ENCODE measurements around the gene SHROOM4.

GRCh38 chrX:50726296-50726695, 87.7 kb downstream of the SHROOM4 start:
- TF ChIP-seq CTCF (IDR thresholded peaks at IDR 0.05) (no peak), POLR2AphosphoS5 (IDR thresholded peaks at IDR 0.05; ENCODE audit: low read depth, low read length) (no peak), SIN3A (IDR thresholded peaks at IDR 0.05; ENCODE audit: borderline replicate concordance, insufficient read depth, low read depth, low read length) (no peak), REST (IDR thresholded peaks at IDR 0.05; ENCODE audit: insufficient read depth in 1 of 2, low read depth in 2 of 2, low read length in 1 of 2) (no peak), TCF7L2 (IDR thresholded peaks at IDR 0.05; ENCODE audit: low read depth, low read length) (no peak)

Measured in Panc1 (cell line).